Peyer's patch (tissue), 4 donors: Measurements from ENCODE around the gene ABCA7. TPM values are rescaled to one million over a fixed set of nuclear protein-coding genes. Genes with fewer than 3 reads are reported as not detected.
"Not testable (repeated sequence)": the region's sequence is repeated elsewhere in the genome, so short reads cannot be mapped to it uniquely, and the experiment has no call there.

ENCODE experiments used
- DNase-seq, 3 donors: peaks; one replicate each; pipeline ENCODE4 v3.0.0-alpha.2; 2017 to 2019
- H3K27ac ChIP-seq, 4 donors: fragments of 200-600 bp; sonication (generic); one replicate each; pipeline ENCODE4 v1.5.1; 2016 to 2019
- H3K27me3 ChIP-seq, 2 donors: fragments of 200-600 bp; sonication (generic); one replicate each; pipeline ENCODE4 v1.5.1; 2019
- H3K36me3 ChIP-seq, 3 donors: fragments of 200-600 bp; sonication (generic); one replicate each; pipeline ENCODE4 v1.5.1; 2016 to 2019
- H3K4me1 ChIP-seq, 4 donors: fragments of 200-600 bp; sonication (generic); one replicate each; pipeline ENCODE4 v1.5.1; 2016 to 2019
- H3K4me3 ChIP-seq, 4 donors: fragments of 200-600 bp; sonication (generic); 1 replicate in 3 of 4; 2 replicates in 1 of 4; pipeline ENCODE4 v1.5.1; 2016 to 2019; ENCODE audit warnings: mild to moderate bottlenecking in 1 of 4
- H3K9me3 ChIP-seq, 4 donors: fragments of 200-600 bp; sonication (generic); one replicate each; pipeline ENCODE4 v1.5.1; 2016 to 2019; ENCODE audit warnings: mild to moderate bottlenecking in 1 of 4
- POLR2A ChIP-seq, 2 donors: fragments of 450-650 bp; IDR thresholded peaks; one replicate each; pipeline ENCODE4 v1.5.1; 2017; ENCODE audit warnings: antibody characterized with exemption in 2 of 2, mild to moderate bottlenecking in 2 of 2, moderate library complexity in 2 of 2
- total RNA-seq, 4 donors: library from RNA; depleted of rRNA; stranded (reverse); fragments of >200 nt; gene quantifications; one replicate each; pipeline ENCODE4 v1.1.0, GENCODE V29; 2016
- TF ChIP-seq, protein P1 (sequence below), 6 experiments: fragments of 450-650 bp in 4 of 6; fragments of 200-600 bp in 2 of 6; sonication (generic) in 1 of 6; IDR thresholded peaks; one replicate each; pipeline ENCODE4 v1.5.1; 2017 to 2019; ENCODE audit warnings: antibody characterized with exemption in 6 of 6, mild to moderate bottlenecking in 3 of 6, moderate library complexity in 1 of 6

Gene ABCA7
- total RNA-seq, 4 donors from 2014 or later: 30.1 to 162 (median 72.1) TPM

DNA sequence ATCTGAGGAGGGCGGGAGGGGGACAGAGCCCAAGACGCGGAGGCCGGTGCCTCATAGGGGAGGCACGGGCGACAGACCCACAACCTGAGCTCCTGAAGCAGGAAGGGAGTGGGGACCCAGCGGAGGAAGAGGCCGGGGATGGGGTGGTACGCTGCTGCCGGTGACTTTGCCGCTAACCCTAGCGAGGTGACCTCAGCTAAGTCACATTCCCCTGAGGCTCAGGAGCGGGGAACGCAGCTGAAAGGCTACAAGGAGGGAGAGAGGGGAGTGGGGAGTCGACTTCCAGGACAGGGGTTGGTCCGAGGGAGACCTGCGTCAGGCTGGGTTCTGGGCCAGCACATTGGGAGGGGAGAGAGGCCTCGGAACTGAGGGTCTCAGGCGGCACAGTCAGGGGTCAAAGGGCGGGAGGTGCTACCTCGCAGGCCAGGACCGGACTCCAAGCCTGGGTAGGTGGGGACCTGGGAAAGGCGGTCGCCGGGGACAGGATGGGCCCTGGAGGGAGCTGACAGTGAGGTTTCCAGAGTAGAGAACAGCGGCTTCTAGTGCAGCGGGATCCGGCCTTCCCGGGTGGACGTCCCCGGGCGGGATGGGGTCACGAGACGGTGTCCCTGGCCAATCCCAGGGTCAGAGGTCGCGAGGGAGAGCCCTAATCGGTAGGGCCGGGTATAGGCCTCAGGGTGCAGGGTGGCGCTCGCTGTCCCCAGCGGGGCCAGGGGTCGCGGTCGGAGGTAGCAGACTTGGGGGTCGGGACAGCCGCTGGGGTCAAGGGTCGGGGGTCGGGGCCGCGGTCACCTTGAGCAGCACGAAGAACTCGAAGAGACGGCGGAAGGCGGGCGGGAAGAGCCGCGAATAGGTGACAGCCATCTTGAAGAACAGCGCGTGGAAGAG lies 19.7 kb upstream of the ABCA7 start:
- Histone ChIP-seq H3K4me3 (peak overlapping the region; percentile 89 to 98 (median 92)), H3K27ac (peak overlapping the region; percentile 87 to 95 (median 90)), H3K9me3 (no peaks in the 10 kb centered on the region), H3K27me3 (no peaks in the 10 kb centered on the region), H3K36me3 (peaks cover 0 to 5% (median 0%) of the 10 kb centered on the region in 3 donors), H3K4me1 (peaks cover 16 to 51% (median 40%) of the 10 kb centered on the region in 4 donors)
- DNase-seq: peak in 2 of 3 donors; percentile 64 to 65
- TF ChIP-seq, protein P1, sequence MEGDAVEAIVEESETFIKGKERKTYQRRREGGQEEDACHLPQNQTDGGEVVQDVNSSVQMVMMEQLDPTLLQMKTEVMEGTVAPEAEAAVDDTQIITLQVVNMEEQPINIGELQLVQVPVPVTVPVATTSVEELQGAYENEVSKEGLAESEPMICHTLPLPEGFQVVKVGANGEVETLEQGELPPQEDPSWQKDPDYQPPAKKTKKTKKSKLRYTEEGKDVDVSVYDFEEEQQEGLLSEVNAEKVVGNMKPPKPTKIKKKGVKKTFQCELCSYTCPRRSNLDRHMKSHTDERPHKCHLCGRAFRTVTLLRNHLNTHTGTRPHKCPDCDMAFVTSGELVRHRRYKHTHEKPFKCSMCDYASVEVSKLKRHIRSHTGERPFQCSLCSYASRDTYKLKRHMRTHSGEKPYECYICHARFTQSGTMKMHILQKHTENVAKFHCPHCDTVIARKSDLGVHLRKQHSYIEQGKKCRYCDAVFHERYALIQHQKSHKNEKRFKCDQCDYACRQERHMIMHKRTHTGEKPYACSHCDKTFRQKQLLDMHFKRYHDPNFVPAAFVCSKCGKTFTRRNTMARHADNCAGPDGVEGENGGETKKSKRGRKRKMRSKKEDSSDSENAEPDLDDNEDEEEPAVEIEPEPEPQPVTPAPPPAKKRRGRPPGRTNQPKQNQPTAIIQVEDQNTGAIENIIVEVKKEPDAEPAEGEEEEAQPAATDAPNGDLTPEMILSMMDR (IDR thresholded peaks at IDR 0.05): no peak
- no peak for TF ChIP-seq POLR2A (IDR thresholded peaks at IDR 0.05)

DNA sequence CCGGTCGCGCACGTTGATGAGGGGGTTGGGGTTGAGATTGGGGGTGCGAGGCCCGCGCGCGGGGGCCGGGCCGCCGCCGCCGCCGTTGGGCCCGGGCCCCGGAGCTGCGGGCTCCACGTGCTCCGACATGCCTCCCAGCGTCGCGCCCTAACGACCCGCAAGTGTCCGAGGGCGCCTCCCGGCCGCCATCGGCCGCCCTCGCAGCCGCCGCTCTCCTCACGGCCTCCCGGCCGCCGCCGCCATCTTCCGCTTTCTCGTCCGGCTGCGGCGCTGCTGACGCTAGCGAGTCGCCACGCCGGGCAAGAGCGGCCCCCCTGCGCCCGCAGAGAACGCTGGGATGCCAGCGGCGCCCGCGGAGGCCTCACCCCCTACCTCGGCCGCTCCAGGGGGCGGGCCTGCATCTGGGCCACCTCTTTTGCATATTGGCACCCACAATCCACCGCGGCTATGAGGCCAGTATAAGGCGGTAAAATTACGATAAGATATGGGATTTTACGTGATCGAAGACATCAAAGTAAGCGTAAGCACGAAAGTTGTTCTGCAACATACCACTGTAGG lies 19.0 kb upstream of the ABCA7 start, which contains the start of gene TMEM259:
TMEM259 (minus strand) TSS at position 256 of the 558 bp plus-strand sequence; CDS start at position 129, 127 bp downstream.
- H3K36me3 ChIP-seq: no peaks in the 10 kb centered on the region
- peak within 1 kb of the TSS; percentile 89 to 98 (median 92) for H3K4me3 ChIP-seq
- H3K27me3 ChIP-seq: no peaks in the 10 kb centered on the region
- DNase-seq: peak; percentile 97 to 99 (median 98)
- H3K9me3 ChIP-seq: no peaks in the 10 kb centered on the region
- H3K4me1 ChIP-seq: peaks cover 16 to 46% (median 37%) of the 10 kb centered on the region in 4 donors
- TF ChIP-seq, protein P1 (IDR thresholded peaks at IDR 0.05): no peak
- TF ChIP-seq POLR2A (IDR thresholded peaks at IDR 0.05): peak; percentile 50 to 72
- peak within 1 kb of the TSS; percentile 87 to 95 (median 90) for H3K27ac ChIP-seq

DNA sequence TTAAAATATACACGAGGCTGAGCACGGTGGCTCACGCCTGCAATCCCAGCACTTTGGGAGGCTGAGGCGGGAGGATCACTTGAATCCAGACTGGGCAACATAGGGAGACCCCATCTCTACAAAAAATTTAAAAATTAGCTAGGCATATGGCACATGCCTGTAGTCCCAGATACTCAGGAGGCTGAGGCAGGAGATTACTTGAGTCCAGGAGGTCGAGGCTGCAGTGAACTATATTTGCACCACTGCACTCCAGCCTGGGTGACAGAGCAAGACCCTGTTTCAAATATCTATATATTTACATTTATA lies 16.1 kb upstream of the ABCA7 start:
- peaks cover 0 to 38% (median 11%) of the 10 kb centered on the region in 4 donors for H3K4me1 ChIP-seq
- H3K36me3 ChIP-seq, H3K27me3 ChIP-seq, H3K9me3 ChIP-seq, H3K4me3 ChIP-seq, H3K27ac ChIP-seq, DNase-seq: not testable (repeated sequence)

DNA sequence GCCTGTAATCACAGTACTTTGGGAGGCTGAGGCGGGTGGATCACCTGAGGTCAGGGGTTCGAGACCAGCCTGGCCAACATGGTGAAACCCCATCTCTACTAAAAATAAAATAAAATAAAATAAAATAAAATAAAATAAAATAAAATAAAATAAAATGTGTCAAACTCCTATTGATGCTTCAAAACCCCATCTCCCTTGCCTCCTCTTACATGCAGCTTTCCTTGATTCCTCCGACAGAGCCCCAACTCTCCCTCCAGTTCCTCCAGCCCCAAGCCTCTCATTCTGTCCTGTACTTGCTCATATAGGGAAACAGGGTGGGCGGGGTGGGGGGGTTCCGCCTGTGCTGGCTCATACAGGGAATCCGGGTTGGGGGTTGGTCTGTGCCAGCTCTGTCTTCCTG lies 14.8 kb upstream of the ABCA7 start:
- H3K36me3 ChIP-seq, H3K27ac ChIP-seq, H3K9me3 ChIP-seq, H3K4me3 ChIP-seq, DNase-seq, H3K27me3 ChIP-seq: not testable (repeated sequence)
- peaks cover 0 to 37% (median 8%) of the 10 kb centered on the region in 4 donors for H3K4me1 ChIP-seq

DNA sequence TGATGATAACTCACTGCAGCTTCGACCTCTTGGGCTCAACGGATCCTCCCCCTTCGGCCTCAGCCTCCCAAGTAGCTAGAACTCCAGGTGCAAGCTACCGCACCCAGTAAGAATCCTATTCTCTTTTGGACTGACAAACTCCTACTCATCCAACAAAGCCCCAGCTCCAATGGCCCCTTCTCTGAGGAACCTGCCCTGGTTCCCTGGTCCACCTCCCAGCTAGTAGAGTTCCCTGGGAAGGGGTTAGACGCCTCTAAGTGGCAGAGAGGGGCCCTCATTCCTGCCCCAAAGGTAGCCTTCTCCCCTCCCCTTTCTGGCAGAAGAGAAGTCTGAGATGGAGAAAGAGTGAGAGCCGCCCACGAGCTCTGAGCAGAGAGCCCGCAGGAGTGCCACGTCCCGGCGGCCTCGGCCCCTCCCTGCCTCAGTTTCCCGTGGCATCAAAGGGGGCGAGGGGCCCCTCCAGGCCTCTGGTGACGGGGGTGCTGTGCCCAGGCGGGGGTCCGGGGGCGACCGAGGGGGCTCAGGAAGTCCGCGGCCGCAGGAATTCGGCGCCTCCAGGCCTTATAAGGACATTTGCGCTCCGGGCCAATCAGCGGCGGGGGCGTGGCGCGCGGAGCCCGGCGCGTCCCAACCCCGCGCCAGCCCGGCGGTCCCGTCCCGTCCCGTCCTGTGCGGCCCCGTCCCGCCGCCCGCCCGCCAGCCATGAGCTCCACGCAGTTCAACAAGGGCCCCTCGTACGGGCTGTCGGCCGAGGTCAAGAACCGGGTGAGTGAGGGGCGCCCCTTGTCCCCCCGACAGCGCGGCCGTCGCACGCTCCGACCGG lies 13.7 kb upstream of the ABCA7 start, which contains the start of gene CNN2:
CNN2 (plus strand) TSS at position 649 of the 823 bp plus-strand sequence; CDS start at position 703, 54 bp downstream.
- no peaks in the 10 kb centered on the region for H3K36me3 ChIP-seq
- TF ChIP-seq, protein P1 (IDR thresholded peaks at IDR 0.05): no peak
- TF ChIP-seq POLR2A (IDR thresholded peaks at IDR 0.05): peak; percentile 58 to 65
- peak within 1 kb of the TSS; percentile 81 to 96 (median 86) for H3K4me3 ChIP-seq
- H3K27me3 ChIP-seq: no peaks in the 10 kb centered on the region
- H3K9me3 ChIP-seq: no peaks in the 10 kb centered on the region
- H3K27ac ChIP-seq: peak within 1 kb of the TSS; percentile 87 to 99 (median 96)
- DNase-seq: peak; percentile 82 to 91 (median 84)
- H3K4me1 ChIP-seq: peaks cover 0 to 44% (median 11%) of the 10 kb centered on the region in 4 donors
